Measurements from ENCODE around the gene HNRNPA1L2.
"Not testable (repeated sequence)": the region's sequence is repeated elsewhere in the genome, so short reads cannot be mapped to it uniquely, and the experiment has no call there.

Gene HNRNPA1L2

DNA sequence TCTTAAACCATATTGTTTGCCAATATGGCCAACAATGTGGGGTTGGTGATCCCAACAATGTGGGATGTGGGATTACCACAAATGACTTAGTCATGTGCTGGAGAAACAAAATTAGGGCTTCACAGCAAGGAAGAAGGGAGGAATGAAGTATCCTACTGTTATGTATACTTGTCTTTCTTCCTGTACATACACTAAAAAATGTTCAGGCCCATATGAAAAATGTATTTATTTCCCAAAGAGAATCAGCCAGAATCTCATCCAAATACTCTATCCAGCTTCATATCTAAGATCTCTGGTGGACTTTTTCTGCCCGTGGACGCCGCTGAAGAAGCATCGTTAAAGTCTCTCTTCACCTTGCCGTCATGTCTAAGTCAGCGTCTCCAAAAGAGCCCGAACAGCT is at the start of gene HNRNPA1L2:
HNRNPA1L2 (plus strand) TSS at position 301 of the 400 bp plus-strand sequence; CDS start at position 363, 62 bp downstream.
- DNase-seq (ENCODE audit: low read depth): no peak

DNA sequence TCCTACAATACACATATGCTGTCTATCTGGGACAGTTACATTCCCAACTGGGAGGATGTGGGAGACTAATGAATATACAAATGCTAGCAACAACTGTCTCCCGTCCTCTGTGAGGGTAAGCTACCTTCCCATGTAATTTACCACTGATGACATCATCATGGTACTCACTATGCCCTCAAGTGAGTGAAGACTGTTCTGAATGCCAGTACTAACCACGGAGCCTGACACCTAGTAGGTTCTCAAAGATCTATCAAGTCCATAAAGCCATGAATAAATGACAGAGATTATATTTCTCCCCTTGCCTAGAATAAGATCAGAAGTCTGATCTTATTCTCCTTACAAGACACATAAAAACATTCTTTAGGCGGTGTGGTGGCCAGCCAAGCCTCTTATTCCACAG is 49.1 kb upstream of the HNRNPA1L2 start:
- not testable (repeated sequence) for DNase-seq (ENCODE audit: low read depth)

DNA sequence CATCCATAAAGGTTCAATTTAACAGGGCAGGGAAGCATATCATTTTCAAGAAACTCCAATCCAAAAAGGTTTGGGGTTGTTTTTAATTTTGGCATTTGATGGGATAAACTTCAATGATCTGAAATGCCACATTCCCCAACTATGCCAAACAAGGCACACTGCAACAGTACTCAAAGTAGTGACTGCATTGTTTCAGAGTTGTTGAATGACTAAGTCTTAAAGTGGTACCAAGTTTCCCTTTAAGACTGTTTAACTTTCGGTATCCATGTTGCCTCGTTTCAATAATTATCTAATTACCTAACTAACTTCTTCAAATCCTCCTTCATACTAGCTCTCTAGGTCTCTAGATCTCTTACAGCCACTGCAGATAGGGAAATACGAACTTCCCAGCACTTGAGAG is 48.4 kb upstream of the HNRNPA1L2 start:
- not testable (repeated sequence) for DNase-seq (ENCODE audit: low read depth)

- DNase-seq (ENCODE audit: low read depth): not testable (repeated sequence)
Observed at GRCh38 chr13:52594295-52594694, 47.9 kb upstream of the HNRNPA1L2 start.

DNA sequence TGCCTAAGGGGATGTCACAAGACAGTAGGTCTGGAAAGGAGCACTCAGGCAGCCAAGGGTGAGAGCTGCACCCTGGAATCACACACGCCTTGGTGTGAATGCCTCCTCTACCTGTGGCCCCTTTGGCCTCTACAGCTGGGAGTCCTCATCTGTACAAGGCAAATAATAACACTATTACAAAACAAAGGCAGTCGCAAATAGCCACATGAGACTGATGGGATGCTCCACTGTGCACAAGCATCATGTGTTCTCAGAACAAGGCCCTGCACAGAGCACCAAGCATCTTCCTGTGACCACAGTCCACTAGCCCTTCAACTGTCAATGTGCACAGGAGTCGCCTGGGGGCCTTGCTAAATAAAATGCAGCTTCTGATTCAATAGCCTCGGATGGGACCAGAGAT is 44.6 kb upstream of the HNRNPA1L2 start:
- DNase-seq (ENCODE audit: low read depth): no peak

GRCh38 chr13:52599037-52599847 is 43.0 kb upstream of the HNRNPA1L2 start:
- DNase-seq (ENCODE audit: low read depth): no peak

GRCh38 chr13:52599848-52600603 is 42.2 kb upstream of the HNRNPA1L2 start:
- DNase-seq (ENCODE audit: low read depth): no peak

DNA sequence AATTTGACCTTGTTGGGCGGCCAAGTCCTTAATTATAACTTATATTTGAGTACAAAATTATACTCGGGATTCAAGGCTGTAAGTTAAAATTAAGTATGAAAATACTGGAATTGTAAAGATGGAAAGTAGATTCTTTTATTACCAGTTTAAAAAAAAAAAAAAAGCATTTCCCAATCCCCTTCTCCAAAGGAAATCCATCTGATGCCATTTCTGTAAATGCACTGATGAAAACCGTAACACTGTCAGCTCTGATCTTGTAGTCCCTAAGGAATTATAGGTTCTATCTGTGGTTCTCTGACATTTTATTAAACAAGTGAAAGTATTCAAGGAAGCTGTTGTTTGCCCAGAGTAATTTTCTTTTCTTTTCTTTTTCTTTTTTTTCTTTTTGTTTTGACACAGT is 41.6 kb upstream of the HNRNPA1L2 start:
- DNase-seq (ENCODE audit: low read depth): no peak

GRCh38 chr13:52603316-52603715 is 38.9 kb upstream of the HNRNPA1L2 start:
- not testable (repeated sequence) for DNase-seq (ENCODE audit: low read depth)

GRCh38 chr13:52606126-52606525 is 36.1 kb upstream of the HNRNPA1L2 start:
- DNase-seq (ENCODE audit: low read depth): not testable (repeated sequence)

DNA sequence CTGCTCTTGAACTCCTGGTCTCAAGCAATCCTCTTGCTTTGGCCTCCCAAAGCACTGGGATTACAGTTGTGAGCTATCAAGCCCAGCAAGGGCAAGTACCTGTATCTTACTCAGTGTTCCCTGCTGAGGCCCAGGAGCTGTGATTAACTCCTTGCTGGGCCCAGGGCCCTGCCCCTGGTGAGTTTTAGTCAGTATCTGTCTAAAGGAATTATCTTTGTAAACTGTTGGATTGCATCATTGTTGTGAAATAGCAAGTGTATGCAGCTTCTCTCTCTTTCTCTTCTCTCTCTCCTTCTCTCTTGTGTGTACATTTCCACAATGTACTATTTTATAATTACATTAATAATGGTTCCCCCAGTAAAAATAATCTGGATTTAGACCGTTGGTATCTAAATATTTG is 35.4 kb upstream of the HNRNPA1L2 start:
- DNase-seq (ENCODE audit: low read depth): not testable (repeated sequence)

DNA sequence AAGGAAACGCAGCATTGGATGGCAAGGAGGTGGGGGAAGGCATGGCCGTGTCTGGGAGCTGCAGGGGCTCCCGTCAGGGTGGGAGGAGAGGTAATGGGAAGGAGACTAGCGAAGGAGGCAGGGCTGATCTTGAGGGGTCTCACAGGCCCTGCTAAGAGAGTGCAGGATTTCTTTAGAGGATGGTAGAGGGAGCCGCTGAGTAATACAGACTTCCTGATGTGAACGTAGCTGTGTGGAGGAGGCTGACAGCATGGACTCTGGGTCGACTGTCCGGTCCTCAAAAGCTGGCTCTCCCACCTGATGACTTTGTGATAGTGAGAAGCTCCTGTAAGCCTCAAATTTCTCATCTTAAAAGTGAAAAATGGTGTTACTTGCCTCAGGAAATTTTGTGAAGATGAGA is 34.0 kb upstream of the HNRNPA1L2 start:
- DNase-seq (ENCODE audit: low read depth): not testable (repeated sequence)

DNA sequence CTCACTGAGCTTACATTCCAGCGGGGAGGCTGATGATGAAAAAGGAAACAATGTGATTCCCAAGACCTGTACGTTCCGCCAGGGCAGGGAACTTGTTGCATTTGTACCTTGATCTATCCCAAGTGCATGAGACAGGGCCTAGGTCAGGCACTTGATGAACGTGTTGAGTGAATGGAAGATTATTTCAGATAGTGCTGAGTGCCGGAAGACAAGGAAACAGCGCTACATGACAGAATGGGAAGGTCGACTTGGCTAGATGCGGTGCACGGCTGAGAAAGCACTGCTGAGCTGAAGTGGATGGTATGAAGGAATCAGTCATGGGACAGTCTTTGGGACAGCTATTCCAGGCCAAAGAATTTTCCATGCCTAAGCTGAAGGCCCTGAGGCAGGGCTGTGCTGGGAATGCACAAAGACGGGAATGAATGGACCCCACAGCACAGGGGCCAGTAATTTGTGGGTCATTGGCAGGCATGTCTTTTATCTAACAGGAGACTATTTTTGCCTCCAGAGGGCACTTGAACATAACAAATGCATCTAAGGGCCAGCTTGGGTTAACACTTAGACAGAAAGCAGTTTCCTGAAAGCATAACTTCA is 33.1 kb upstream of the HNRNPA1L2 start:
- DNase-seq (ENCODE audit: low read depth): not testable (repeated sequence)

DNA sequence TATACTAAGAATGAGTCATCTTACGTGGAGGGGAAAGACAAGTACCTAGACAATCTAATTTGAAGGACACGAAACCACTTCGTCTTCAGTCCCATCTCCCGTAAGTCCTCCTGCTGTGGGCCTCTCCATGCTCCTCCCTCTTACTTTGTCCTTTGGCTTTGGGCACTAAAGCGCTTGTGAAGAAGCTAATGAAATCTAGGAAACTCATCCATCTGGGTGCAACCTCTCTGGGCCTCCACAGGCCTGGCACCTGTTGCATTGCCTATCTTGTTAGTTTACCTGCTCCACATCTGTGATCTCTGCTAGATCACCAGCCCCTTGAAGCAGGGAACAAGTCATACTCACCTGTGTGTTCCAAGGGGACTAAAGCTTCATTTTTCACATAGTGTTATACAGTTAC is 32.1 kb upstream of the HNRNPA1L2 start:
- DNase-seq (ENCODE audit: low read depth): not testable (repeated sequence)

DNA sequence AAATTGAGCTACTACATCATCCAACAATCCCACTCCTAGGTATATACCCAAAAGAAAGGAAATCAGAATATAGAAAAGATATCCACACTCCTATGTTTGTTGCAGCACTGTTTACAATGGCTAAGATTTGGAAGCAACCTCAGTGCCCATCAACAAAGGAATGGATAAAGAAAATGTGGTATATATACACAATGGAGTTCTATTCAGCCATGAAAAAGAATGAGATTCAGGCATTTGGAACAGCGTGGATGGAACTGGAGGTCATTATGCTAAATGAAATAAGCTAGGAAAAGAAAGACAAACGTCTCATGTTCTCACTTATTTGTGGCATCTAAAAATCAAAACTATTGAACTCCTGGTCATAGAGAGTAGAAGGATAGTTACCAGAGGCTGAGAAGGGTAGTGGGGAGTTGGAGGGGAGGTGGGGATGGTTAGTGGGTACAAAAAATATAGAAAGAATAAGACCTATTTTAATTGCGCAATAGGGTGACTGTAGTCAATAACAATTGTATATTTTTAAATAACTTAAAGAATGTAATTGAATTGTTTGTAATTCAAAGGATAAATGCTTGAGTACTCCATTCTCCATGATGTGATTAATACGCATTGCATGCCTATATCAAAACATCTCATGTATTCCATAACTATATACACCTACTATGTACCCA is 27.0 kb upstream of the HNRNPA1L2 start:
- no peak for DNase-seq (ENCODE audit: low read depth)

- no peak for DNase-seq (ENCODE audit: low read depth)
Observed at GRCh38 chr13:52615812-52616211, 26.4 kb upstream of the HNRNPA1L2 start.

DNA sequence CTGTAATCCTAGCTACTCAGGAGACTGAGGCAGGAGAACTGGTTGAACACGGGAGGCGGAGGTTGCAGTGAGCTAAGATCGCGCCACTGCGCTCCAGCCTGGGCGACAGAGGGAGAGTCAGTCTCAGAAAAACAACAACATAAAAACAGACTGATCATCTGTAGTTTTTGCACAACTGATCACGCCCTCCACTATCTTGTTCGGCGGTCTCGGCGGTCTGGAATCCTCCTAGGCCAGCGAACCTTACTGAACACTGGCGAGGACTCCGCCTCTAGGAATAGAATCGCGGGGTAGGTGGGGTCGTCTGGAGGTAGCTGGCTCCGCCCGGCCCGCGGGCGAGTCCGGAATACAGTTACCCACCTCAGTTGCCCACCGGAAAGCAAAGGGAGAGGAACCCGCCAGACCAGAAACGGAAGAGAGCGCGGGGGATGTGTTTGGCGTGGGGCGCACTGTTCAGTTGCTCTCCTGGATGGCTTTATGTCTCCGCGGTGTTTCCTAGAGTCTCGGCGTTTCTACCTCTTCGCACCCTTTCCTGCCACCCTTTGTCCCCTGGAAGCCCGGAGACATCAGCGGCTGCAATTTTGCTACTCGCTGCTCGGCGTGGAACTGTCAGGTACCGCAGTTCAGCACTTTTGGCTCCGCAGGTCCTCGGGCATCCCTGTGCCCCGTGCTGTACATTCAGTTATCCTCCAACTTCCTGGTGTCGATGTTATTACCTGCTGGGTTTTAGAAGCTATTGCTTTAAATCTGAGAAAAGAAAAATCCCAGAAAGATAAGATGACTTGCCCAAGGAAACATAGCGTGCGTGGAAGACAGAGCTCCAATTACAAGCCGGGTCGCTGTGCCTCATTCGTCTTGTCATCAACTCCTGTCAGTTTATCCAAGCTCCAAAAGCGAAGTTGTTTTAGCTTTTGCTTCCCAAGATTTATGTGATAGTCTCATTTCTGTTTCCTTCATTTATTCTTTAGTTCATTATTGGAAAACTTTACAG is 24.9 kb upstream of the HNRNPA1L2 start:
- peak; percentile 68 for DNase-seq (ENCODE audit: low read depth)

DNA sequence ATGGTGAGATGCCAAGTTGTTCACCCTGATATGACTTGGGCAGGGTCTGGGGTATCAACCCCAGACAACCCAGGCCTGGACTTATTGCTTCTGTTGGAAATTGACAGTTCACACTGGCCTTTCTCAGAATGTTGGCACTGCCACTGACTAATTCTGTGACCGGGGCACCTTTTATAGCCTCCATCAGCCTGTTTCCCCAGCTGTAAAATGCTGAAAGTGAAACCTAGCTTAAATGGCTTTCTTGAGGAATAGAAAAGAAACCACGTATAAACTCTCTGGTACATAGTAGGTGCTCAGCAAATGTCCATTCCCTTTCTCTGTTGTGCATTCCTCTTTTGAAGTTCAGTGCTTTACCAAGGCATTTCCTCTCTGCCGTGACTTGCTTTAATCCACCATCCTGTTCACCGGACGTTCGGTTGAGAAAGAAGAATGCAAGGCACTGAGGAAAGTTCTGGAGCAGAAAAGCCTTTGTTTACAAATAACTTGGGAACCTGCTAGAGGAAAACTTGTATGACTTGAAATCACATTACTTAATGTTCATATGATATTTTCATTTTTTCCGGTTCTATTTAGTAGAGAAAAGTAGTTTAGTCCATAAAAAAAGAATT is 11.0 kb upstream of the HNRNPA1L2 start:
- DNase-seq (ENCODE audit: low read depth): not testable (repeated sequence)

DNA sequence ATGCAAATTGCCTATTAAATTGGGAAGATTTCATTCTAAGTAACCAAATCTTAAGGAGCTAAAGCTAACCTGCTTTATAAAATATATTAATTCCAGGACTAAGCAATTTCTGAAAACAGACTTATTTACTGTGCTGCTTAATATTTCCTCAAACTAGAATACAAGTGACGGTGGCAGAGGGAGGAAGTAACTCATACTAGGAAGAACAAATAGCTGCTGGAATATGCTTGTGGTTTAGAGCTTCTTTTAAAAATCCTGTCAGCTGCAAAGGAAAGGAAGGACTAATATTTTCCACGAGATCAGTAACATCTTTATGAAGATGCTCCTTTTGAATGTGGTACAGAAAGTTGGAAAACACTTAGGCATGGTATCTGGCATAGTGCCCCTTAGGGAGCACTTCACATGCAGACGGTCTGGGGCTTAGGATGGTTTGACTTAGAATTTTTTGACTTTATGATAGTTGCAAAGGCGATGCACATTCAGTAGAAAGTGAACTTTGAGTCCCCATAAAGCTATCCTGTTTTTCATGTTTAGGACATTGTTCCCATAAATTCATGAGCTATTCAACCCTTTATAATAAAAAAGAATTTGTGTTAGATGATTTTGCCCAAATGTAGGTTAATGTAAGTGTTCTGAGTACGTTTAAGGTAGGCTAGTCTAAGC is 3.4 kb upstream of the HNRNPA1L2 start:
- DNase-seq (ENCODE audit: low read depth): no peak

DNA sequence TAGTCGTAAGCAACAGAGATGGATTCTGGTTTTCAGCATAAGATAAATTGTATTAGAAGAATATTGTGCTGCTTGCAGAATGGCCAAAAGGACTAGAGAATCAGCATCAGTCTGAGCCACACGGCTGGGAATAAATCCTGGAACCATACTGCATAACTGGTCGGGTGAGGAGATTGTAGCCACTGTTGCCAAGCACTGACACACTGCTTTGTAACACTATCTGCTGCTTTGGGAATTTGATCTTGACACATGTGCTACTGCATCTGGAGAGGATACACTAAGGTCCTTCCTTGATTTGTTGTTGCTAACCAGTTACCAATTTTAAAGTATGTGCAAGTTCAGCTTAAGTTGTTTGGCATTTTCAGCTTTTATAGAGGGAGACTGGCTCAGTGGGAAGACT is 1.9 kb downstream of the HNRNPA1L2 start:
- DNase-seq (ENCODE audit: low read depth): no peak
